Measurements from ENCODE around the gene ATP6V1G3. TPM values are rescaled to one million over a fixed set of nuclear protein-coding genes. Genes with fewer than 3 reads are reported as not detected.
A peak's percentile ranks its signal among the peaks of the same experiment; 100 is the strongest.

Gene ATP6V1G3
- total RNA-seq, 1 experiment from 2014 or later, result not detected

- DNase-seq (ENCODE audit: low read depth), result no peak
Observed at GRCh38 chr1:198542632-198543031, 2.2 kb upstream of the ATP6V1G3 start.

GRCh38 chr1:198541737-198542136 is 1.3 kb upstream of the ATP6V1G3 start:
- DNase-seq (ENCODE audit: low read depth), result no peak

DNA sequence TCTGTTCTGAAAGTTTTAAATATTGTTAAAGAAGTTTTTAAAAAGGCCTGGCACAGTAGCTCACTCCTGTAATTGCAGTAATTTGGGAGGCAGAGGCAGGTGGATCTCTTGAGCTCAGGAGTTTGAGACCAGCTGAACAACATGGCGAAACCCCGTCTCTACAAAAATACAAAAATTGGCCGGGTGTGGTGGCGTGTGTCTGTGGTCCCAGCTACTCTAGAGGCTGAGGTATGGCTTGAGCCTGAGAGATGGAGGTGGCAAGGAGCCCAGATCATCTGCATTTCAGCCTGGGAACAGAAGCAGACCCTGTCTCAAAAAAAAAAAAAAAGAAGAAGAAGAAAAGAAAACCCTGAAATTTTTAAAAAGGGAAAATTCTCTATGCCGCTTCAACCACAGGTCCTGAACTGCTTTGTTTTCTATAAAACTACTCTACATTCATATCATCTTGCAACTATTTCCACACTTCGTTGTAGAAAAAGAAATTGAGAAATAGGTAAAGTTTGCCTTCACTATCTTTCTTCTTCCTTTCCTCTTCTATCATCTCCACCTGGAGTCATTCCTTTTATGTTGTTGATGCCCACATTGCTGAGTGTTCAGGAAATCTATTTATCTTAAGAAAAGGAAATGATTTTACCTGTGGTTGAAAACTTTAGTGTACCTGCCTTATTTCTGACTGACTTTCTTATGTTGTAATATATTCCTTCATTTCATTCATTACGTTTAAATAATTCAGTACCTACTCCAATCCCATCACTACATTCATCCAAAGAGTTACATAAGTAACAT is 1.7 kb downstream of the ATP6V1G3 start:
- DNase-seq (ENCODE audit: low read depth), result no peak

- no peak for DNase-seq (ENCODE audit: low read depth)
Observed at GRCh38 chr1:198535631-198536030, 4.8 kb downstream of the ATP6V1G3 start.

GRCh38 chr1:198534548-198535418 is 5.7 kb downstream of the ATP6V1G3 start:
- DNase-seq (ENCODE audit: low read depth), result no peak

DNA sequence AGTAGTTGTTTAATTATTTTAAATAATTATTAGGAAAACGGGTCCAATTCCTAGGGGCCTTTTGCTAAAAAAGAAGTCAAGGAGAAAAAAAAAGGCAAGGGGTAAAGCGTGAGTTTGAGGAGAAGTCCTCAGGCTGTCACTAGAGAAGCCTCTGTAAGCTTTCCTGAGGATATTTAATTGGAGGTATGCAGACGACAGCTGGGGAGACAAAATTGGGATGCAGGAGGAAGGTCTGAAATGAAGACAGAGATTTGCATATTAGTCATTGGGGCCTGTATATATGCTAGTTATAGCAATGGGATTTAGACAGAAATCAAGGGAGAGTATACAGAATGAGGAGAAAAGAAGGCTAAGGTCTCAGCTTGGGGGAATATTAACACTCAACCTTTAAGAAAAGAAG is 8.6 kb downstream of the ATP6V1G3 start:
- DNase-seq (ENCODE audit: low read depth), result no peak

- no peak for DNase-seq (ENCODE audit: low read depth)
Observed at GRCh38 chr1:198530953-198531352, 9.5 kb downstream of the ATP6V1G3 start.

DNA sequence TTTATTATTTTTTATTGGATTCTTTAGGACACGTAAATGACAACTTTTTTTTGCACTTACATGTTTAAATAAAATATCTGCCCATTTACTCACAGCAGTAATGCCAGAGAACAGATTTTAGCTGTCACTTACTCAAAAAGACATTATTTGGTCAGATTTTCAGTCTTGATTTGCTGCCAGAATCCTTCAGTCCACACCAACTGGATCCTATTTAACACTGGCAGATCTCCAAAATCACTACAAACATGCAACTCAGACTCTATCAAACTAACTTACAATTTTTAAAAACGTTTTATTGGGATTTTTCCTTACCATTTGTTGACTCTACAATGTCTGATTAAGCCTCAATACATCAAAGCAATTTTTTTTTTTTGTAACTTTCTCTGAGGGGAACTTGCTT is 11.1 kb downstream of the ATP6V1G3 start:
- DNase-seq (ENCODE audit: low read depth), result peak; percentile 82

DNA sequence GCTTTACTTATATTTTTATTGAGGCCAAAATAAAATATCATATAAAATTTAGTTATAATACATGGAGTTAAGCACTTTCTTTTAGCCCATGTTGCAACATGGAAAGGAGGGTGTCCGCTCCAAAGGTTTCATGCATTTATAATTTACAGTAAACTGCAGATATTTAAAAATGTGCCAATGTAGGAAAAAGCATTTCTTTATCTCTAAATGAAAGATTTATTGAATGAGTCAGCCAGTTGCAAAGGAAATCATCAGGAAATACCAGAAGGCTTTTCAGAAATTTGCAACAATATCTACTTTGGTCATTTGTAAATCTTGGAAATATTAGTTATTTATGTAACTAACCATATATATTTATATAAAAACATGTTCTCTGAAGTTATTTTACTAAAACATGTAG is 12.1 kb downstream of the ATP6V1G3 start:
- DNase-seq (ENCODE audit: low read depth), result peak; percentile 18

GRCh38 chr1:198524556-198524955 is 15.9 kb downstream of the ATP6V1G3 start:
- DNase-seq (ENCODE audit: low read depth), result no peak

DNA sequence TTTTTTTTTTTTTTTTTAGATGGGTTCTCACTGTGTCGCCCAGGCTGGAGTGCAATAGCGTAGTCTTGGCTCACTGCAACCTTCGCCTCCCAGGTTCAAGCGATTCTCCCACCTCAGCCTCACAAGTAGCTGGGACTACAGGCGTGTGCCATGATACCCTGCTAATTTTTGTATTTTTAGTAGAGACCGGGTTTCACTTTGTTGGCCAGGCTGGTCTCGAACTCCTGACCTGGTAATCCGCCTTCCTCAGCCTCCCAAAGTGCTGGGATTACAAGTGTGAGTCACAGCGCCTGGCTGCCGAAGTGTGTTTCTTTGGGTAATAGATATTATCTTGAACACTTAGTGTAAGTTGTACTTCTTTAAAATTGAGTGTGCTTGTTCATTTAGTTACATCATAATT is 16.4 kb downstream of the ATP6V1G3 start:
- DNase-seq (ENCODE audit: low read depth), result peak; percentile 13

GRCh38 chr1:198523182-198523950 is 17.1 kb downstream of the ATP6V1G3 start:
- no peak for DNase-seq (ENCODE audit: low read depth)

DNA sequence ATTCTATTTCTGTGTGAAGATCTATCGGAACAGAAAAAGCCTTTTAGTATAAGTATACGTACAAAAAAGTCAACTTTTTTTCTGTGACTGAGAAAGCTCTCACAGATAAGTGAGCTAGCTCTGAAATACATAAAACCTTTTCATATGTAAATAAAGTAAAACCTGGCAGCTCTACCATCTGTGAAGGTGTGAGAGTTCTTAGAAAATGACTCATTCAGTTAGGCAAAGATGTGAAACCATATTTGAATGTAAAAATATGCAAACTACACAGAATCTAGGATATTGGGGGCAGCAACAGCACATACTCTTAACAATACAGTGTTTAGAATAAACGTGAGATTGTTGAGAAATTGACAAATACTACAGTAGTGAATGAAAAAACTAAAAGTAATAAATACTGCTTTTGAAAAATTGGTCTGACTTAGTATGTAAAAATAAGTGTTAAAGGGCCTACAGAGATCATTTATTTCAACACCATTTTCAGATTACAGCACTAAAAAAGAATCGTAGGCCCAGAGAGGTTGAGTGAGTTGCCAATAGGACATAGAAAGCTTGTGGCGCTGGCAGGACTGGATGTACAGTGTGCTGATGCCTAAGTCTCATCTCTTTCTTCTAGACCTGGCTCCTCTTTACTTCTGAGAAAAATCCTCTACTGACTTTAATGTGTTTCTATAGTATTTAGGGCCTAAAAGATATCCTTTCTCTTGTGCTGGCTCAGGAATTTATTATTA is 19.8 kb downstream of the ATP6V1G3 start:
- DNase-seq (ENCODE audit: low read depth), result no peak

DNA sequence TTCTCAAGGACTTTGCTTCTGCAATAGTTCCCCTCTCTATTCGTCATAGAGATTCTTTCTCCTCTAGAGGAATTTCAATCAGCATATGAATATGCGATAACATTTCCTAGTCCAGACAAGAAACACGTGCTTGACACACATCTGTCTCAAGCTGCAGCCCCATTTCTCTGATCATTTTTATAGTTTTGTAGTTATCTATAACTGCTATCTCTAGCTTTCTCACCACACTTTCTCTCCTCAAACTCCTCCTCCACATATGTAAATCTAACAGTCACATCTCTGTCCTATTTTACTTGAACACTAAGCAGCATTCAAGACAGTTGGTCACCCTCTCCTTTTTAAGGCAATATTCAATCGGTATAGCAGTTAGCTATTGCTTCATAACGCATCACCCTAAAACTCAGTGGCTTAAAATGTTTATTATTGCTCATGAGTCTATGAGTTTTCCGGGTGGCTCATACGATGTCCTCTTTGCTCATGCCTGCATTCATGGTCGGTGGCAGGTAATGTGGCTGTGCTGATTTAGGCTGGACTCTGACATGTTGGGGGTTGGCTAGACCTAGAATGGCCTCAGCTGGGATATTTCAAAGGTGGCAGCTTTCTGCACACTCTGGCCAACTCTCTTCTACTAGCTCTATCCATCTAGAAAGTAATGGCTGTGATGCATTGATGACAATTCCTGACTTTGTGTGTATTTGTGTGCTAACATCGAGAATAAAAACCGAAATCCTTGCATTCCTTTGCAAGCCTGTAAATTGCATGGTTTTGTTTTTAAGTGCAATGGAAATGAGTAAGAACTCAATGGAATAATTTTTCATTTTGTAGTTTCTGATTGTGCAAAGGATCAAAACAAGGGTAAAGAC is 20.6 kb downstream of the ATP6V1G3 start:
- DNase-seq (ENCODE audit: low read depth), result no peak

- DNase-seq (ENCODE audit: low read depth), result no peak
Observed at GRCh38 chr1:198517623-198518199, 22.8 kb downstream of the ATP6V1G3 start.

DNA sequence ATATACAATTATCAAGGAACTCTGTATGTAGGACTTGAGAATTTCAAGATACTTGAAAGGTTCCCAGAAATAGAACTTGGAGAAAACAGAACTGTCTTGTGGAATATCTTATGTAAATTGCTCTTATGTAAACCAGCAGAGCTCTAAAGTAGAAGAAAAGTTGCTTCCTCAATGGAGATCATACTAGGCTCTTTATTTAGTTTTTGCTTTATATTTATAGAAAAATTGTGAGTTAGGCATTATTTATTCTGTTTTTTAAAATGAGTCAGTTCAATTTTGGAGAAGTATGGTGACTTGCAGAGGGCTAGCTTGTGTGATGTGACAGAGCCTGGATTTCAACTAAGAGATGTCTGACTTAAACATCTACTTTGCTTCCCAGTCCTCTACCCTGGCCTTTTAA is 40.4 kb downstream of the ATP6V1G3 start:
- no peak for DNase-seq (ENCODE audit: low read depth)

DNA sequence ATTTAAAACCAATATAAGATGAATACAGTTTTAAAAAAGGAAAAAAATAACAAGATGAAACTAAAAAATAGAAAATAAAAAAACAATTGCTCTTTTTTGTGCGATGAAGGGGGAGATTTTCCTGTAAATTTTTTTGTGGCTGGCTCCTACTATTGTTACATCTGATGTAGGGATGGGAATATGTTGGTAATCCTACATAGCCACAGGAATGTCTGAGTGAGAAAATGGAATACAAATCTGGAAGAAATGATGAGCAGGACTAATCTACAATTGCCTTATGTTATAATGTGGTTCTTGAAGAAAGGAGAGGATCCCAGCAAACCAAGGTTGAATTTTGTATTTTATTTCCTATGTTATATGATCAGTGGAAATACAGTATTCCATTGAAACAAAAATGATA is 40.9 kb downstream of the ATP6V1G3 start:
- peak; percentile 35 for DNase-seq (ENCODE audit: low read depth)

DNA sequence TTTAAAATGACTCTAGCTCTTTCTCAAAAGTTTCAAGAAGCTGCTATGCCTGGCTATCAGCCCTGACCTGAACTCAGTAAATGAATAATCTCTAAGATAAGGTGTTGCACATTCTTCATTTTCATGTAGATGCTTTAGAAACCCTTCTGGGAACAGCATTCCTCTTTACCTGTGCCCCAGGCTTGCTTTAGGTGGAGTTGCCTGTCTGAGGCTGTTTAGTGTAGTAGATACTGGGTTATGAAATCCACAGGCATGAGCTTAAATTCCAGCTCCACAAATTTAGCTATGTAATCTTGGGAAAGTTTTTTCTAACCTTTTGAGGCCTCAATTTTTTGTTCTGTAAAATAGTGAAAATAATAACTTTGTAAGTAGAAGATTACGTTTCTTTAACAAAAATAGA is 41.6 kb downstream of the ATP6V1G3 start:
- no peak for DNase-seq (ENCODE audit: low read depth)

DNA sequence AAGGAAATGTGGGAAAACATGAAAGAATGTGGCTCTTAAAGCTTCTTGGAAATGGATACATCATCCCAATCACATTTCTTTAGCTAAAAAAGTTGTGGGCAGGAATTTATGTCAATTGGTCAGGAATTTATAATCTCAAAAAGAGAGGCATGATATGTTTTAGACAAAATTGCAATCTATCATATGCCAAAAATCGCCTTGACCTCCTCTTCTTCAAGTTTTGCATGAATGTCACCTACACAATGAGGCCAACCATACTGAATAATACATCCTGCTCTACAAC is 42.4 kb downstream of the ATP6V1G3 start:
- no peak for DNase-seq (ENCODE audit: low read depth)

- peak; percentile 67 for DNase-seq (ENCODE audit: low read depth)
Observed at GRCh38 chr1:198497326-198498102, 43.0 kb downstream of the ATP6V1G3 start.

All from RPMI7951 (cell line).